Large intestine (tissue), 3 donors: ENCODE results near the gene TCN2. TPM values are rescaled to one million over a fixed set of nuclear protein-coding genes. Genes with fewer than 3 reads are reported as not detected.
A peak's percentile ranks its signal among the peaks of the same experiment; 100 is the strongest.
"Not testable (repeated sequence)": the region's sequence is repeated elsewhere in the genome, so short reads cannot be mapped to it uniquely, and the experiment has no call there.

ENCODE experiments used
- DNase-seq, 2 donors: peaks; one replicate each; pipeline versions ENCODE4 v3.0.0 to v3.0.0-alpha.2; 2013
- H3K27ac ChIP-seq: one replicate; pipeline ENCODE4 v1.5.1; 2013; ENCODE audit warnings: low read length
- H3K27me3 ChIP-seq: 2 replicates; pipeline ENCODE4 v1.6.1; 2013; ENCODE audit warnings: low read length; ENCODE audit not compliant: control insufficient read depth, insufficient read depth
- H3K36me3 ChIP-seq: 2 replicates; pipeline ENCODE4 v1.6.1; 2013; ENCODE audit warnings: low read length; ENCODE audit not compliant: control insufficient read depth, insufficient read depth
- H3K4me1 ChIP-seq: one replicate; pipeline ENCODE4 v1.6.1; 2013; ENCODE audit warnings: low read length; ENCODE audit not compliant: control insufficient read depth, insufficient read depth
- H3K4me3 ChIP-seq: one replicate; pipeline ENCODE4 v1.5.1; 2013; ENCODE audit warnings: low read length
- H3K9me3 ChIP-seq: one replicate; pipeline ENCODE4 v1.6.1; 2013; ENCODE audit warnings: mild to moderate bottlenecking, low read depth, low read length, moderate library complexity; ENCODE audit not compliant: control insufficient read depth
- WGBS: methylation state at CpG from one replicate; pipeline ENCODE4 v1.1.5; 2013; ENCODE audit warnings: low lambda C conversion rate; ENCODE audit not compliant: insufficient coverage; 5-methylcytosine and 5-hydroxymethylcytosine counted together
- polyA plus RNA-seq: library from polyadenylated mRNA; unstranded; fragments of 120-200 nt; gene quantifications from one replicate; pipeline ENCODE4 v1.2.1, GENCODE V29; 2013

The TCN2 gene
- polyA plus RNA-seq, 1 donor = 44.6 TPM

DNA sequence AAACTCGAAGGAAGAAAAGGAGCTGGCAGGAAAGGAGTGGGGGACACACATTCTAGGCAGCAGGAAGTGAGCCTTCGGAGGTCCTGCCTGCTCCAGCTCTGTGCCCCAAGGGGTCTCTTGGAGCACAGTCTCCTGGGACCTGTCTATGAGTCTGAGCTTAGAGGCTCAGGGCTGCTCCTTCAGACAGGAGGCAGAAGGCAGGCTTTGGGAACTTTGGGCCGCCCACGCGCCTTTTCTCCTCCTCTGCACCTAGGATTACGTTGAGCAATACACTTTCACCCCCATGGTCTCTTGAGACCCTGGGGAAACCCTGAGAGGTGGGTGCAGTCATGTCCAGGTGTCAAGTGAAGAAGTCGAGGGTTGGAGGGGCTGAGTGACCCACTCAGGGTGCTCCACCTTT is 965 bp downstream of the TCN2 start:
- Histone ChIP-seq H3K27ac (peak overlapping the region; percentile 90), H3K36me3 (peaks cover 11% of the 10 kb centered on the region), H3K4me1 (peaks cover 31% of the 10 kb centered on the region), H3K27me3 (no peaks in the 10 kb centered on the region), H3K9me3 (no peaks in the 10 kb centered on the region), H3K4me3 (no peak overlapping the region)
- no CpG with 5 or more reads among the region's 7 CpGs for WGBS
- no peak for DNase-seq

GRCh38 chr22:30609260-30610185 is 2.5 kb downstream of the TCN2 start:
- Histone ChIP-seq H3K4me3 (no peak overlapping the region), H3K27ac (peak overlapping the region; percentile 90), H3K9me3 (no peaks in the 10 kb centered on the region), H3K4me1 (peaks cover 31% of the 10 kb centered on the region), H3K36me3 (peaks cover 17% of the 10 kb centered on the region), H3K27me3 (no peaks in the 10 kb centered on the region)
- WGBS = 21% methylated on average over 4 of the region's 17 CpGs
- DNase-seq = peak; percentile 93 to 97

DNA sequence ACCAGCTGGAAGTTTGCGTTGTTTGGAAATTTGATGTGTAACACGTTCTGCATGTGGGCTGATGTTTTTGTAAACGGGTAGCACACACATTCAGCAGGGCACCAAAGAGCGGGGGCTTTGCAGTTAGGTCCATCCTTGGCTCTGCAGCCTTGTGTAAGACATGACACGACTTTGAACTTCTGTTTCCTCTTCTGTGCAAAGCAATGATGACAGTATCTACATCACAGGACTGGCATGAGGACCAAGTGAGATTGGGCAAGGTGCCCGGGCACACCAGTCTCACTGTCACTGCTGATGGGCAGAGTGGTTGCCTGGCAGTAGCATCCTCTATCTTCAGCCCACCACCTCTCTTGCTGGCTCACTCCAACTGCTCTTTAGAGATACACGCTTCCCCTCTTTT is 3.3 kb downstream of the TCN2 start:
- Histone ChIP-seq H3K4me1 (peaks cover 31% of the 10 kb centered on the region), H3K27ac (no peak overlapping the region), H3K36me3 (peaks cover 21% of the 10 kb centered on the region), H3K9me3 (no peaks in the 10 kb centered on the region), H3K4me3 (no peak overlapping the region), H3K27me3 (no peaks in the 10 kb centered on the region)
- no peak for DNase-seq
- WGBS = no CpG with 5 or more reads among the region's 7 CpGs

DNA sequence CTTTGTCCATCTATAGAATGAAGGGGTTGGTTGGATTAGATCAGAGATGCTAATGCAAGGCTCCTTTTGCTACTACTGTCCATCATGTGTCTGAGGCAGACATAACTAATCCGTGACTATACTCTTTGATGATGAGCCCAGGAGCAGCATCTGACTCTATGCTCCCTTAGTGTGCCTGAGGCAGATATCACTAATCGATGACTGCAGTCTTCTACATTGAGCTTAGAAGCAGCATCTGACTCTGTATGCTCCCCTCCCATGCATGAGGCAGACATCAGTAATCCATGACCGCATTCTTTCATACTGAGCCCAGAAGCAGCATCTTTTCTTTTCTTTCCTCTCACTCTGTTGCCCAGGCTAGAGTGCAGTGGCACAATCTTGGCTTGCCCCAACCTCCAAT is 4.2 kb downstream of the TCN2 start:
- Histone ChIP-seq H3K4me3 (no peak overlapping the region), H3K9me3 (no peaks in the 10 kb centered on the region), H3K27ac (no peak overlapping the region), H3K27me3 (no peaks in the 10 kb centered on the region), H3K4me1 (peaks cover 25% of the 10 kb centered on the region), H3K36me3 (peaks cover 25% of the 10 kb centered on the region)
- DNase-seq = no peak
- no CpG with 5 or more reads among the region's 3 CpGs for WGBS

- WGBS = no CpG with 5 or more reads among the region's 8 CpGs
- H3K4me1 ChIP-seq = peaks cover 18% of the 10 kb centered on the region
- no peaks in the 10 kb centered on the region for H3K27me3 ChIP-seq
- no peak overlapping the region for H3K4me3 ChIP-seq
- H3K36me3 ChIP-seq = peaks cover 25% of the 10 kb centered on the region
- H3K9me3 ChIP-seq = no peaks in the 10 kb centered on the region
- DNase-seq = no peak
- H3K27ac ChIP-seq = no peak overlapping the region
These were observed 5.8 kb downstream of the TCN2 start for GRCh38 chr22:30612789-30613188.

- H3K27me3 ChIP-seq = no peaks in the 10 kb centered on the region
- peaks cover 5% of the 10 kb centered on the region for H3K4me1 ChIP-seq
- DNase-seq = no peak
- no peaks in the 10 kb centered on the region for H3K9me3 ChIP-seq
- H3K4me3 ChIP-seq = no peak overlapping the region
- H3K27ac ChIP-seq = no peak overlapping the region
- H3K36me3 ChIP-seq = peaks cover 27% of the 10 kb centered on the region
- no CpG with 5 or more reads among the region's 7 CpGs for WGBS
These were observed 7.3 kb downstream of the TCN2 start for GRCh38 chr22:30614268-30614667.

- no peaks in the 10 kb centered on the region for H3K9me3 ChIP-seq
- H3K36me3 ChIP-seq = peaks cover 29% of the 10 kb centered on the region
- H3K27ac ChIP-seq = no peak overlapping the region
These were observed 7.9 kb downstream of the TCN2 start for GRCh38 chr22:30614879-30615278.

DNA sequence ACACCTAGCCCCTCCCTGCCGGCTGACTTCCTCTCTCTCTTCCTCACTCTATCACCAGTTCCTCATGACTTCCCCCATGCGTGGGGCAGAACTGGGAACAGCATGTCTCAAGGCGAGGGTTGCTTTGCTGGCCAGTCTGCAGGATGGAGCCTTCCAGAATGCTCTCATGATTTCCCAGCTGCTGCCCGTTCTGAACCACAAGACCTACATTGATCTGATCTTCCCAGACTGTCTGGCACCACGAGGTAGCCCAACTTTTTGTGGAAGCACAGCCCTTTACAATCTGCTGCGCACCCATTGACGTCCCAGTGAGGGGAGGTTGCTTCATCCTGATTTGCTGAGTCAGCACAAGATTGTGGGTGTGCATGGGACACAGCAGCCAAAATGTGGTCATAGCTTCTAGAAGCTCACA is 8.6 kb downstream of the TCN2 start:
- no CpG with 5 or more reads among the region's 7 CpGs for WGBS
- Histone ChIP-seq H3K27me3 (no peaks in the 10 kb centered on the region), H3K36me3 (peaks cover 30% of the 10 kb centered on the region), H3K9me3 (no peaks in the 10 kb centered on the region), H3K27ac (no peak overlapping the region), H3K4me3 (no peak overlapping the region), H3K4me1 (no peaks in the 10 kb centered on the region)
- no peak for DNase-seq

More at GRCh38 chr22:30614879-30615278, 7.9 kb downstream of the TCN2 start:
- H3K4me1 ChIP-seq = peaks cover under 1% of the 10 kb centered on the region
- DNase-seq = no peak
- no peaks in the 10 kb centered on the region for H3K27me3 ChIP-seq
- no peak overlapping the region for H3K4me3 ChIP-seq

GRCh38 chr22:30617819-30618218 is 10.8 kb downstream of the TCN2 start:
- WGBS = no CpG with 5 or more reads among the region's 6 CpGs
- H3K27me3 ChIP-seq = no peaks in the 10 kb centered on the region
- H3K27ac ChIP-seq = no peak overlapping the region
- H3K4me3 ChIP-seq = no peak overlapping the region
- no peak for DNase-seq
- H3K9me3 ChIP-seq = no peaks in the 10 kb centered on the region
- H3K4me1 ChIP-seq = no peaks in the 10 kb centered on the region
- H3K36me3 ChIP-seq = peaks cover 21% of the 10 kb centered on the region

DNA sequence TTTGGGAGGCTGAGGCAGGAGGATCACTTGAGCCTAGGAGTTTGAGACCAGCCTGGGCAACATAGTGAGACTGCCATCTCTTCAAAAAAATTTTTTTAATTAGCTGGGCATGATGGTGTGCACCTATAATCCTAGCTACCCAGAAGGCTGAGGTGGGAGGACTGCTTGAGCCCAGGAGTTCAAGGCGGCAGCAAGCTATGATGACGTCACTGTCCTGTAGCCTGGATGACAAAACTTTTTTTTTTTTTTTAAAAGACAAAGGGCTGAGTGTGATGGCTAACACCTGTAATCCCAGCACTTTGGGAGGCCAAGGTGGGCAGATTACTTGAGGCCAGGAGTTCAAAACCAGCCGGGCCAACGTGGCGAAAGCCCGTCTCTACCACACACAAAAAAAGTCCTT is 12.9 kb downstream of the TCN2 start:
- H3K36me3 ChIP-seq = peaks cover 17% of the 10 kb centered on the region
- H3K4me1 ChIP-seq, H3K27ac ChIP-seq: not testable (repeated sequence)

DNA sequence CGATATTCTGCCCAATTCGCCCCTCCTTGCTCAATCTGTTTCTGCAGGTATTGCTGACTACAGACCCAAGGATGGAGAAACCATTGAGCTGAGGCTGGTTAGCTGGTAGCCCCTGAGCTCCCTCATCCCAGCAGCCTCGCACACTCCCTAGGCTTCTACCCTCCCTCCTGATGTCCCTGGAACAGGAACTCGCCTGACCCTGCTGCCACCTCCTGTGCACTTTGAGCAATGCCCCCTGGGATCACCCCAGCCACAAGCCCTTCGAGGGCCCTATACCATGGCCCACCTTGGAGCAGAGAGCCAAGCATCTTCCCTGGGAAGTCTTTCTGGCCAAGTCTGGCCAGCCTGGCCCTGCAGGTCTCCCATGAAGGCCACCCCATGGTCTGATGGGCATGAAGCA is 19.4 kb downstream of the TCN2 start:
- Histone ChIP-seq H3K9me3 (no peaks in the 10 kb centered on the region), H3K27me3 (no peaks in the 10 kb centered on the region), H3K4me1 (peaks cover 8% of the 10 kb centered on the region), H3K36me3 (peaks cover 5% of the 10 kb centered on the region), H3K4me3 (no peak overlapping the region), H3K27ac (no peak overlapping the region)
- WGBS = no CpG with 5 or more reads among the region's 5 CpGs
- no peak for DNase-seq

More for the DNA sequence above, 12.9 kb downstream of the TCN2 start:
- not testable (repeated sequence) for DNase-seq, H3K9me3 ChIP-seq, H3K27me3 ChIP-seq, H3K4me3 ChIP-seq
- no CpG with 5 or more reads among the region's 6 CpGs for WGBS
